DOHH2 (cell line): ENCODE data around the gene ZNF518B.

Source experiments
- H3F3A ChIP-seq: fragments of 200-600 bp; sonication (generic), shearing (Covaris generic); 2 replicates; pipeline ENCODE4 v1.6.0; 2016; ENCODE audit warnings: antibody characterized with exemption, mild to moderate bottlenecking; ENCODE audit not compliant: control insufficient read depth, insufficient read depth
- H3K27ac ChIP-seq: fragments of 200-600 bp; sonication (generic); 2 replicates; pipeline ENCODE4 v1.5.1; 2014; ENCODE audit warnings: low read depth, mild to moderate bottlenecking, low read length, moderate library complexity
- H3K27me3 ChIP-seq: fragments of 200-600 bp; sonication (generic); 2 replicates; pipeline ENCODE4 v1.6.1; 2014; ENCODE audit warnings: mild to moderate bottlenecking, low read length, mixed read lengths; ENCODE audit not compliant: control insufficient read depth
- H3K36me3 ChIP-seq: fragments of 200-600 bp; sonication (generic); 2 replicates; pipeline ENCODE4 v1.6.1; 2014; ENCODE audit warnings: mild to moderate bottlenecking, low read length, moderate library complexity, mixed read lengths; ENCODE audit not compliant: control insufficient read depth
- H3K4me1 ChIP-seq: fragments of 200-600 bp; sonication (generic); 2 replicates; pipeline ENCODE4 v1.6.1; 2014; ENCODE audit warnings: mild to moderate bottlenecking, low read length, mixed read lengths; ENCODE audit not compliant: control insufficient read depth
- H3K4me2 ChIP-seq: fragments of 200-600 bp; sonication (generic); 2 replicates; pipeline ENCODE4 v1.6.0; 2014; ENCODE audit warnings: mild to moderate bottlenecking, low read length, moderate library complexity
- H3K4me3 ChIP-seq: fragments of 200-600 bp; sonication (generic); 2 replicates; pipeline ENCODE4 v1.5.1; 2014; ENCODE audit warnings: mild to moderate bottlenecking, low read length, mixed read lengths
- H3K79me2 ChIP-seq: fragments of 200-600 bp; sonication (generic); 2 replicates; pipeline ENCODE4 v1.6.1; 2014; ENCODE audit warnings: mild to moderate bottlenecking, low read length, mixed read lengths; ENCODE audit not compliant: control insufficient read depth
- H3K9me2 ChIP-seq: fragments of 200-600 bp; sonication (generic); replicated peaks from 2 replicates; pipeline ENCODE4 v1.6.1; 2014; ENCODE audit warnings: mild to moderate bottlenecking, low read length, mixed read lengths; ENCODE audit not compliant: control insufficient read depth
- H3K9me3 ChIP-seq: fragments of 200-600 bp; sonication (generic); 2 replicates; pipeline ENCODE4 v1.6.1; 2014; ENCODE audit warnings: antibody characterized with exemption, low read length, mixed read lengths; ENCODE audit not compliant: control insufficient read depth, insufficient read depth
- H4K20me1 ChIP-seq: fragments of 200-600 bp; sonication (generic); 2 replicates; pipeline ENCODE4 v1.6.0; 2014; ENCODE audit warnings: low read depth, mild to moderate bottlenecking, antibody characterized with exemption, low read length, moderate library complexity; ENCODE audit not compliant: control insufficient read depth, insufficient read depth
- EZH2phosphoT487 ChIP-seq: fragments of 200-600 bp; sonication (generic); IDR thresholded peaks from 2 replicates; pipeline ENCODE4 v1.6.1; 2017; ENCODE audit warnings: borderline replicate concordance, mild to moderate bottlenecking, antibody characterized with exemption, low read length, moderate library complexity, mixed read lengths
- TF ChIP-seq, protein P1 (sequence below): fragments of 200-600 bp; sonication (generic); IDR thresholded peaks from one replicate; pipeline ENCODE4 v1.5.1; 2014; ENCODE audit warnings: antibody characterized with exemption, mild to moderate bottlenecking, low read depth, low read length; ENCODE audit not compliant: poor library complexity, severe bottlenecking

The ZNF518B gene

DNA sequence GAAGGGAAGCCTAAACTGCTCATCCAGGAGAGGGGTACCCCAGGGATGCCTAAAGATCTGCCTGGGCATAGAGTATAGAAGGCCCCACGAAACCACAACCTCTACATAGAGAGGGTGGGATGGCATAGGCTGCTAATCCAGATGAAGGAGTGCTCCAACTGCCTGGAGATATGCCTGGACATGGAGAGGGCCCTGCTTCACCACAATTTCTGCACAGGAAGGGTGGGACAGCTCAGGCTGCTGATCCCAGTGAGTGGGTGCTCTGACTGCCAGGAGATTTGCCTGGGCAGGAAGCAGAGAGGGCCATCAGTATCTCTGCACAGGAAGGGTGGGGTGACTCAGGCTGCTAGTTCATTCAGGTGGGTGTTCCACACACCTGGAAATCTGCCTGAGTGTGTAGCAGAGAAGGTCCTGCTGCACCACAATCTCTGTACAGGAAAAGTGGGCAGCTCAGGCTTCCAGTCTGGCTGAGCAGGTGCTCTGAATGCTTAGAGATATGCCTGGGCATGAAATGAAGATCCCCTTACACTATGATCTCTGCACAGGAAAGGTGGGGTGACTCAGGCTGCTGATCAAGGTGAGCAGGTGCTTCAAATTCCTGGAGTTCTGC is 61.1 kb downstream of the ZNF518B start:
- H3K27me3 ChIP-seq, result no peaks in the 10 kb centered on the region
- no peaks in the 10 kb centered on the region for H3K4me1 ChIP-seq
- H3K27ac ChIP-seq, result no peak overlapping the region
- TF ChIP-seq, protein P1, sequence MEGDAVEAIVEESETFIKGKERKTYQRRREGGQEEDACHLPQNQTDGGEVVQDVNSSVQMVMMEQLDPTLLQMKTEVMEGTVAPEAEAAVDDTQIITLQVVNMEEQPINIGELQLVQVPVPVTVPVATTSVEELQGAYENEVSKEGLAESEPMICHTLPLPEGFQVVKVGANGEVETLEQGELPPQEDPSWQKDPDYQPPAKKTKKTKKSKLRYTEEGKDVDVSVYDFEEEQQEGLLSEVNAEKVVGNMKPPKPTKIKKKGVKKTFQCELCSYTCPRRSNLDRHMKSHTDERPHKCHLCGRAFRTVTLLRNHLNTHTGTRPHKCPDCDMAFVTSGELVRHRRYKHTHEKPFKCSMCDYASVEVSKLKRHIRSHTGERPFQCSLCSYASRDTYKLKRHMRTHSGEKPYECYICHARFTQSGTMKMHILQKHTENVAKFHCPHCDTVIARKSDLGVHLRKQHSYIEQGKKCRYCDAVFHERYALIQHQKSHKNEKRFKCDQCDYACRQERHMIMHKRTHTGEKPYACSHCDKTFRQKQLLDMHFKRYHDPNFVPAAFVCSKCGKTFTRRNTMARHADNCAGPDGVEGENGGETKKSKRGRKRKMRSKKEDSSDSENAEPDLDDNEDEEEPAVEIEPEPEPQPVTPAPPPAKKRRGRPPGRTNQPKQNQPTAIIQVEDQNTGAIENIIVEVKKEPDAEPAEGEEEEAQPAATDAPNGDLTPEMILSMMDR, result no peak
- no peak for TF ChIP-seq EZH2phosphoT487
- no peaks in the 10 kb centered on the region for H3K36me3 ChIP-seq
- H3K4me3 ChIP-seq, result no peak overlapping the region
- H3F3A ChIP-seq, result no peaks in the 10 kb centered on the region
- no peaks in the 10 kb centered on the region for H3K9me2 ChIP-seq
- H3K9me3 ChIP-seq, result no peaks in the 10 kb centered on the region
- H3K4me2 ChIP-seq, result no peak overlapping the region
- H4K20me1 ChIP-seq, result no peaks in the 10 kb centered on the region
- H3K79me2 ChIP-seq, result no peaks in the 10 kb centered on the region
